Chondrocyte (in vitro differentiated cells): ENCODE data around the gene SHMT2. TPM values are rescaled to one million over a fixed set of nuclear protein-coding genes. Genes with fewer than 3 reads are reported as not detected.

ENCODE experiments used
- DNase-seq: peaks from one replicate; pipeline ENCODE4 v3.0.0; 2021; ENCODE audit warnings: mixed read lengths, low spot score
- H3K27ac Mint-ChIP-seq: one replicate; pipeline ENCODE4 v1.8.0; 2021; ENCODE audit warnings: mild to moderate bottlenecking, moderate library complexity, mixed read lengths; ENCODE audit not compliant: unreplicated experiment
- H3K27me3 Mint-ChIP-seq: 2 replicates; pipeline ENCODE4 v1.8.0; 2021; ENCODE audit warnings: low read depth, mixed read lengths
- H3K36me3 Mint-ChIP-seq: 2 replicates; pipeline ENCODE4 v1.8.0; 2021; ENCODE audit warnings: low read depth, mixed read lengths
- H3K4me1 Mint-ChIP-seq: 2 replicates; pipeline ENCODE4 v1.8.0; 2021; ENCODE audit warnings: low read depth, mild to moderate bottlenecking, mixed read lengths
- H3K4me3 Mint-ChIP-seq: one replicate; pipeline ENCODE4 v1.8.0; 2021; ENCODE audit warnings: mild to moderate bottlenecking, moderate library complexity, mixed read lengths; ENCODE audit not compliant: unreplicated experiment
- H3K9me3 Mint-ChIP-seq: 2 replicates; pipeline ENCODE4 v1.8.0; 2021; ENCODE audit warnings: low read depth, mixed read lengths
- total RNA-seq: library from RNA; stranded (reverse); gene quantifications from 3 replicates; pipeline ENCODE4 v1.2.1, GENCODE V29; 2021
- TF ChIP-seq, protein P1 (sequence below): fragments of 200-600 bp; sonication (generic); IDR thresholded peaks from 2 replicates; pipeline ENCODE4 v1.5.0; 2021; ENCODE audit warnings: antibody characterized with exemption, mild to moderate bottlenecking, moderate library complexity

SHMT2 gene
- total RNA-seq, 1 donor from 2014 or later = 291 TPM

DNA sequence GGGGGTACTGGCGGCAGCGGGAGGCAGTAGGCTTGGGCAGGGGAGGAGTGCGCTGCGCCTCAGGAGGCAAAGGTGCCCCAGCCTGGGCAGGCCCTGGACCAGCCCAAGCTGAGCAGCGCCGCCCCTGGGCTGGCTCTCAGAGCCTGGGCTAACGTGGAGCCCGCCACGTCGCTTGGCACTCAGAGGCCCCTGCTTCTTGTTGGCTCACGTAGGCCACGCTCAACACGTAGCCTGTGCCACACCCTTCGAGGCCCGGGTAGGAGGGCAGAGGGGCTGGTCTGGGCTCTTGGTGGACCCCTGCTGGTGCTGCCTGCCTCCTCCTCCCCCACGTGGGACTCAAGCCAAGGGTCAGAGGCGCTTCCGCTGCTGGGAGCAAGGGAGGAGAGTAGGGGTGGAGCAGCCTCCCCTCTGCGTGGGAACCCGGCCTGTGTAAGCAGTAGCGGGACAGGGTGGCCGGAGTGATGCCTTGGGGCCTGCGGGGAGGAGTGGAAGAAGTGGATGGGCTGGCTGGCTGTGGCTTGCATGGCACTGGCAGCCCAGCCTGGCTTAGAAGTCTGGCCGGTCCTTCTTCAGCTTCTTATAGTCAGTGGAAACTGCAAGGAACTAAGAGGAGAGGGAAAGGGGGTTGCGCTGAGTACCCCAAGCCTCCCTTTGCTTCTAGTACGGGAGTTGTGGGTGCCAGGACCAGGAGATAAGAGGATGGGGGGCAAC is 5.7 kb downstream of the SHMT2 start:
- Mint-ChIP-seq H3K4me3 (peak overlapping the region; percentile 94), H3K36me3 (peaks cover 24% of the 10 kb centered on the region), H3K9me3 (no peaks in the 10 kb centered on the region), H3K4me1 (peaks cover 91% of the 10 kb centered on the region), H3K27me3 (no peaks in the 10 kb centered on the region), H3K27ac (peak overlapping the region; percentile 100)
- DNase-seq = peak; percentile 96
- TF ChIP-seq, protein P1, sequence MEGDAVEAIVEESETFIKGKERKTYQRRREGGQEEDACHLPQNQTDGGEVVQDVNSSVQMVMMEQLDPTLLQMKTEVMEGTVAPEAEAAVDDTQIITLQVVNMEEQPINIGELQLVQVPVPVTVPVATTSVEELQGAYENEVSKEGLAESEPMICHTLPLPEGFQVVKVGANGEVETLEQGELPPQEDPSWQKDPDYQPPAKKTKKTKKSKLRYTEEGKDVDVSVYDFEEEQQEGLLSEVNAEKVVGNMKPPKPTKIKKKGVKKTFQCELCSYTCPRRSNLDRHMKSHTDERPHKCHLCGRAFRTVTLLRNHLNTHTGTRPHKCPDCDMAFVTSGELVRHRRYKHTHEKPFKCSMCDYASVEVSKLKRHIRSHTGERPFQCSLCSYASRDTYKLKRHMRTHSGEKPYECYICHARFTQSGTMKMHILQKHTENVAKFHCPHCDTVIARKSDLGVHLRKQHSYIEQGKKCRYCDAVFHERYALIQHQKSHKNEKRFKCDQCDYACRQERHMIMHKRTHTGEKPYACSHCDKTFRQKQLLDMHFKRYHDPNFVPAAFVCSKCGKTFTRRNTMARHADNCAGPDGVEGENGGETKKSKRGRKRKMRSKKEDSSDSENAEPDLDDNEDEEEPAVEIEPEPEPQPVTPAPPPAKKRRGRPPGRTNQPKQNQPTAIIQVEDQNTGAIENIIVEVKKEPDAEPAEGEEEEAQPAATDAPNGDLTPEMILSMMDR = peak; percentile 60

DNA sequence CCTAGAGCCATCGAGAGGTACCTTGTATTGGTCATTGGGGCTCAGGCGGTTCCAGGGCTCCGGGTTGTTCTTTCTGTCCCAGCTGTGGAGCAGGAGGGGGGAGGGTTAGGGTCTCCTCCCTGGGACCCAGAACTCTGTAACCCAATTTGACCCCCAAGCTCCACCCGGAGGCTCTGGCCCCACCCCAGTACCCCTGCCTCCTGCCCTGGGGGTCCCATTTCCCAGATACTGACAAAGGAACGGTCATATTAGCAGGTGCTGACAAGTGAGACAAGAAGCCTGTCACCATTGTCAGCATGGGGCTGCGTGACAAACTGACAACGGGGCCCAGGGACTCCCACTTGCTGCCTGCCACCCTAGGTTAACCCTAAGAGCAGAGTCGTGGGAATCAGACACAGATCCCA is 6.2 kb downstream of the SHMT2 start:
- H3K27ac Mint-ChIP-seq = peak overlapping the region; percentile 100
- no peaks in the 10 kb centered on the region for H3K27me3 Mint-ChIP-seq
- TF ChIP-seq, protein P1 = no peak
- H3K4me3 Mint-ChIP-seq = peak overlapping the region; percentile 94
- DNase-seq = no peak
- peaks cover 19% of the 10 kb centered on the region for H3K36me3 Mint-ChIP-seq
- H3K9me3 Mint-ChIP-seq = no peaks in the 10 kb centered on the region
- H3K4me1 Mint-ChIP-seq = peaks cover 91% of the 10 kb centered on the region

DNA sequence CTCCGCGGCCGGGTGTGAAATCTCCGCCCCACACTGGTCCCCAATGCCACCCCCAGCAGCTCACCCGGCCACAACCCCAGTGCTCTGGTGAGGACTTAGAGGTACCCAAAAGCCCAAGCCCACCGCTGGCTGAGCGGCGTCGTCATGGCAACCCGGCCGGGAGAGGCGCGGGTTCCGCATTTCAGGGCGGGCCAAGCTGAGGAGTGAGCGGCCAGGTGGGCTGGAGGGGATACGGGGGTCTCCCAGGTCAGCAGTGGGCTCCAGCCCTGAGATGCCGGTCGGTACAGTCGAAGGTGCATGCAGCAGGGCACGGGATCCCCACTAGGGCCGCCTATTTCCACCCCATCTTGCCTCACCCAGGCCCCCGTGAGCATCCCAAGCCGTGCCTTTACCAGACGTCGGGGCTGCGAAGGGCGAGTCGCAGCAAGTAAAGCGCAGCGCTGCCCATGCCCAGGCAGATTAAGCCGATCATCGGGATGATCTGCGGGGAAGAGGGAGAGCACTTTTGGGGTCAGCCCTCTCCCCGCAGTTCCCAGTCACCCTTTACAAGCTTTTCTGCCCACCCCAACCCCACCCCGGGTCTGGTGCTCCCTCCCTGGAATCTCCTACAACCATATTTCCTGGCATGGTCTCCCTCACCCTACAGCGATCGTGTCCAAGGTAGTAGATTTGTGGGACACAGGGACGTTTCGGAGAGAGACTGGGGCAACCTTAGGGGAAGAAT is 6.9 kb downstream of the SHMT2 start:
- Mint-ChIP-seq H3K27ac (peak overlapping the region; percentile 100), H3K4me3 (peak overlapping the region; percentile 94), H3K36me3 (peaks cover 19% of the 10 kb centered on the region), H3K27me3 (no peaks in the 10 kb centered on the region), H3K9me3 (no peaks in the 10 kb centered on the region), H3K4me1 (peaks cover 91% of the 10 kb centered on the region)
- no peak for DNase-seq
- TF ChIP-seq, protein P1 = no peak

- TF ChIP-seq, protein P1 = no peak
- Mint-ChIP-seq H3K27me3 (no peaks in the 10 kb centered on the region), H3K4me3 (peak overlapping the region; percentile 94), H3K4me1 (peaks cover 91% of the 10 kb centered on the region), H3K9me3 (no peaks in the 10 kb centered on the region), H3K27ac (peak overlapping the region; percentile 69), H3K36me3 (peaks cover 13% of the 10 kb centered on the region)
- DNase-seq = peak; percentile 64
Observed at GRCh38 chr12:57236925-57237595, 7.5 kb downstream of the SHMT2 start.

GRCh38 chr12:57237596-57237931 is 8.1 kb downstream of the SHMT2 start:
- TF ChIP-seq, protein P1 = no peak
- peak overlapping the region; percentile 94 for H3K4me3 Mint-ChIP-seq
- H3K36me3 Mint-ChIP-seq = peaks cover 13% of the 10 kb centered on the region
- DNase-seq = no peak
- H3K27me3 Mint-ChIP-seq = no peaks in the 10 kb centered on the region
- H3K4me1 Mint-ChIP-seq = peaks cover 93% of the 10 kb centered on the region
- H3K27ac Mint-ChIP-seq = peak overlapping the region; percentile 69
- H3K9me3 Mint-ChIP-seq = no peaks in the 10 kb centered on the region
